Stomach (tissue), 9 donors: Measurements from ENCODE around the gene EFCAB14. TPM values are rescaled to one million over a fixed set of nuclear protein-coding genes. Genes with fewer than 3 reads are reported as not detected.

Source experiments
- DNase-seq, 2 donors: peaks; one replicate each; pipeline versions ENCODE4 v3.0.0 to v3.0.0-alpha.2; 2013 to 2019
- H3K27ac ChIP-seq, 5 donors: fragments of 200-600 bp in 4 of 5; sonication (generic) in 4 of 5; one replicate each; pipeline ENCODE4 v1.5.1; 2013 to 2019; ENCODE audit warnings: mild to moderate bottlenecking in 1 of 5, moderate library complexity in 1 of 5
- H3K27me3 ChIP-seq, 3 donors: fragments of 200-600 bp; sonication (generic); one replicate each; pipeline ENCODE4 v1.5.1; 2017 to 2019; ENCODE audit warnings: mixed run types in 1 of 3
- H3K36me3 ChIP-seq, 4 donors: fragments of 200-600 bp; sonication (generic); 1 replicate in 3 of 4; 2 replicates in 1 of 4; pipeline ENCODE4 v1.5.1; 2016 to 2019
- H3K4me1 ChIP-seq, 4 donors: fragments of 200-600 bp; sonication (generic); one replicate each; pipeline ENCODE4 v1.5.1; 2016 to 2019
- H3K4me3 ChIP-seq, 4 donors: fragments of 200-600 bp; sonication (generic) in 3 of 4; one replicate each; pipeline ENCODE4 v1.5.1; 2016 to 2019; ENCODE audit warnings: mild to moderate bottlenecking in 1 of 4
- H3K9me3 ChIP-seq, 4 donors: fragments of 200-600 bp; sonication (generic); one replicate each; pipeline ENCODE4 v1.5.1; 2016 to 2019
- EP300 ChIP-seq: sonication (generic); formaldehyde crosslinking; IDR thresholded peaks from one replicate; pipeline ENCODE4 v1.6.1; 2017; ENCODE audit warnings: antibody characterized with exemption
- POLR2A ChIP-seq, 4 donors: fragments of 450-650 bp; IDR thresholded peaks; one replicate each; pipeline ENCODE4 v1.6.1; 2016; ENCODE audit warnings: antibody characterized with exemption in 4 of 4, control low read depth in 2 of 4, mild to moderate bottlenecking in 1 of 4, moderate library complexity in 1 of 4
- POLR2AphosphoS5 ChIP-seq, 3 donors: sonication (generic); formaldehyde crosslinking; IDR thresholded peaks; one replicate each; pipeline ENCODE4 v1.6.1; 2016; ENCODE audit warnings: antibody characterized with exemption in 3 of 3
- WGBS, 5 donors: extraction: QIAGEN DNeasy Blood & Tissue Kit in 3 of 5; methylation state at CpG; one replicate each; pipeline versions ENCODE4 v1.1.5 to v1.1.7; 2013 to 2018; 5-methylcytosine and 5-hydroxymethylcytosine counted together
- intact Hi-C: fragments of 100-400 bp; cut with DNase I; formaldehyde crosslinking; loops from one replicate; pipeline ENCODE4 v1.15.1; 2023; ENCODE audit warnings: low total_unique reads
- polyA plus RNA-seq, 3 donors: library from polyadenylated mRNA; stranded (reverse); fragments of 200-250 nt; gene quantifications; one replicate each; pipeline ENCODE4 v1.2.3, GENCODE V29; 2013
- total RNA-seq, 5 donors: library from RNA; depleted of rRNA; stranded (reverse); fragments of >200 nt; gene quantifications; one replicate each; pipeline versions ENCODE4 v1.1.0 to v1.2.3, GENCODE V29; 2014 to 2016
- TF ChIP-seq, protein P1 (sequence below), 7 experiments: fragments of 450-650 bp in 4 of 7; fragments of 200-600 bp in 3 of 7; sonication (generic) in 3 of 7; IDR thresholded peaks; one replicate each; pipeline ENCODE4 v1.5.1; 2016 to 2019; ENCODE audit warnings: antibody characterized with exemption in 7 of 7, control low read depth in 2 of 7, mild to moderate bottlenecking in 1 of 7
- donor health status: healthy with polysubstance abuse.
- donor health status: Bipolar disorder and iron deficiency.
- donor health status: healthy.

The EFCAB14 gene
- total and polyA plus RNA-seq, 8 donors = 19.6 to 164 (median 53.8) TPM

DNA sequence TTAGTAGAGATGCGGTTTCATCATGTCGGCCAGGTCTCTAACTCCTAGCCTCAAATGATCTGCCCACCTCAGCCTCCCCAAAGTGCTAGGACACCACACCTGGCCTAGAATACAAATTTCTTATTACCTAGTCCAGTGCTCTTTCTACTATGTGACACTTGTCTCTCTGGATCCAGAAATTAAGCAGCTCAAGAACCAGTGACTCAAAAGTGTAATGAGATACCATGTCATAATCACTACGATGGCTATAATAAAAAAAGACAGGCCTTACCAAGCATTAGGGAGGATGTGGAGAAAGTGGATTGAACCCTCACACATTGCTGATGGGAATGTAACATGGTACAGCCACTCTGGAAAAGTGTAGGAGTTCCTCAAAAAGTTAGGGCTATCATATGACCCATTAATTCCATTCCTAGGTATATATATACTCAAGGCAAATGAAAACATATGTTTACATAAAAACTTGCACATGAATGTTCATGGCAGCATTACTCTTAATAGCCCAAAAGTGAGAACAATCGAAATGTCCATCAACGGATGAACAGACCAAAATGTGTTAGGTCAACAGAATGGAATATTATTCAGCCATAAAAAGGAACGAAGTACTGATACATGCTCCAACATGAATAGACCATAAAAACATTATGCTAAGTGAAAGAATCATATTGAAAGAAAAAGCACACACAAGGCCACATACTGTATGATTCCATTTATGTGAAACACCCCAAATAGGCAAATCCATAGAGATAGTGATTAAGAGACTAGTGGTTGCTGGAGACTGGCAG is 38.9 kb downstream of the EFCAB14 start:
- DNase-seq = no peak
- Histone ChIP-seq H3K4me3 (no peak overlapping the region), H3K4me1 (peaks cover 0 to 28% (median 16%) of the 10 kb centered on the region in 4 donors), H3K9me3 (no peaks in the 10 kb centered on the region), H3K27ac (no peak overlapping the region), H3K27me3 (no peaks in the 10 kb centered on the region), H3K36me3 (peaks cover 55 to 99% (median 98%) of the 10 kb centered on the region in 4 donors)
- intact Hi-C loops = no loop called here
- 96 to 98% (median 97%) methylated on average over 6 of the region's 6 CpGs for WGBS, 5 donors
- TF ChIP-seq POLR2A (IDR thresholded peaks at IDR 0.05) (no peak), EP300 (no peak), POLR2AphosphoS5 (IDR thresholded peaks at IDR 0.05) (no peak)
- TF ChIP-seq, protein P1, sequence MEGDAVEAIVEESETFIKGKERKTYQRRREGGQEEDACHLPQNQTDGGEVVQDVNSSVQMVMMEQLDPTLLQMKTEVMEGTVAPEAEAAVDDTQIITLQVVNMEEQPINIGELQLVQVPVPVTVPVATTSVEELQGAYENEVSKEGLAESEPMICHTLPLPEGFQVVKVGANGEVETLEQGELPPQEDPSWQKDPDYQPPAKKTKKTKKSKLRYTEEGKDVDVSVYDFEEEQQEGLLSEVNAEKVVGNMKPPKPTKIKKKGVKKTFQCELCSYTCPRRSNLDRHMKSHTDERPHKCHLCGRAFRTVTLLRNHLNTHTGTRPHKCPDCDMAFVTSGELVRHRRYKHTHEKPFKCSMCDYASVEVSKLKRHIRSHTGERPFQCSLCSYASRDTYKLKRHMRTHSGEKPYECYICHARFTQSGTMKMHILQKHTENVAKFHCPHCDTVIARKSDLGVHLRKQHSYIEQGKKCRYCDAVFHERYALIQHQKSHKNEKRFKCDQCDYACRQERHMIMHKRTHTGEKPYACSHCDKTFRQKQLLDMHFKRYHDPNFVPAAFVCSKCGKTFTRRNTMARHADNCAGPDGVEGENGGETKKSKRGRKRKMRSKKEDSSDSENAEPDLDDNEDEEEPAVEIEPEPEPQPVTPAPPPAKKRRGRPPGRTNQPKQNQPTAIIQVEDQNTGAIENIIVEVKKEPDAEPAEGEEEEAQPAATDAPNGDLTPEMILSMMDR (IDR thresholded peaks at IDR 0.05) = no peak

DNA sequence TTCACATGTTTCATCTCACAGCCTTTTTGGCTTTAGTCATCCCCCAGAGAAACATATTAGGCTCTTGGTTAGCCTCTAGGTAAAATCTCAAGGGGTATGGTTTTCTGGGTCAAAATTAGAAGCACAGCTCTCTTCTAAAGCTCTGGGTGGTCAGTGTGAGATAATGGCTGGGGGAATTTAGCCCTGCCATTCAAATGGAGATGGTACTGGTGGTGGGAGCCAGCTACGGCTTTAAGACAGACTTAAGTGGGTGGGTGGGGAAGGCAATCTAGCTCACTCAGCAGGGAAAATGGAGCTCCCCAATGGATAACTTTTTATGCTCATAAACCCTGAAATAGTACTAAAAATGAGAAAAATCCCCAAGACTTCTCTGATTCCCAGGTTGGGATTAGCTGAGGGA is 41.6 kb downstream of the EFCAB14 start:
- H3K4me3 ChIP-seq = no peak overlapping the region
- H3K36me3 ChIP-seq = peaks cover 37 to 99% (median 91%) of the 10 kb centered on the region in 4 donors
- intact Hi-C loops = no loop called here
- 95 to 100% (median 96%) methylated on average over 1 of the region's 1 CpG for WGBS, 5 donors
- H3K27me3 ChIP-seq = no peaks in the 10 kb centered on the region
- H3K27ac ChIP-seq = peak overlapping the region in 2 of 5 donors; percentile 5 to 48
- TF ChIP-seq, protein P1 (IDR thresholded peaks at IDR 0.05) = no peak
- TF ChIP-seq POLR2AphosphoS5 (IDR thresholded peaks at IDR 0.05) (no peak), POLR2A (IDR thresholded peaks at IDR 0.05) (no peak), EP300 (no peak)
- no peaks in the 10 kb centered on the region for H3K9me3 ChIP-seq
- peaks cover 0 to 19% (median 11%) of the 10 kb centered on the region in 4 donors for H3K4me1 ChIP-seq
- DNase-seq = no peak

DNA sequence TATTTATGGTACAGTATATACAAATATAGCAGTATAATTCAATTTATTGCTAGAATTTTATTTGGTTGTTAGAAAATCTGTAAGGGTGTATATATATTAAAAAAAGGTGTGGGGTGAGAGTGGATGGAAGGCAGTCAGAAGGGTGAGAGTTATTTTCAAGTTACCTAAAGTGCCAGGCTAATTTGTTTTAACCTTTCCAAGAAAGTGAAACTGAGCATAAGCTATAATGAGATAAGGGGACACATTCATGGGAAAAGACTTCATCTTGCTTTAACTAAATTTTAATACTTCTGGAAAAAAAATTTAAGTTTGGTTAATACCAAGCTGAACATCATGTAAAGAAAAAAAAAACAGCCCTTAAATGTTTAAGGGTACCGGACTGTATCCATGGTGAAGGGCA is 42.4 kb downstream of the EFCAB14 start:
- Histone ChIP-seq H3K36me3 (peaks cover 31 to 92% (median 84%) of the 10 kb centered on the region in 4 donors), H3K27me3 (no peaks in the 10 kb centered on the region), H3K4me1 (peaks cover 0 to 11% (median 5%) of the 10 kb centered on the region in 4 donors), H3K4me3 (no peak overlapping the region), H3K9me3 (no peaks in the 10 kb centered on the region), H3K27ac (peak overlapping the region in 2 of 5 donors; percentile 5 to 48)
- intact Hi-C loops = no loop called here
- TF ChIP-seq POLR2AphosphoS5 (IDR thresholded peaks at IDR 0.05) (no peak), POLR2A (IDR thresholded peaks at IDR 0.05) (no peak), EP300 (no peak)
- TF ChIP-seq, protein P1 (IDR thresholded peaks at IDR 0.05) = no peak
- no peak for DNase-seq
- WGBS, 5 donors = 91 to 100% (median 96%) methylated on average over 1 of the region's 1 CpG

DNA sequence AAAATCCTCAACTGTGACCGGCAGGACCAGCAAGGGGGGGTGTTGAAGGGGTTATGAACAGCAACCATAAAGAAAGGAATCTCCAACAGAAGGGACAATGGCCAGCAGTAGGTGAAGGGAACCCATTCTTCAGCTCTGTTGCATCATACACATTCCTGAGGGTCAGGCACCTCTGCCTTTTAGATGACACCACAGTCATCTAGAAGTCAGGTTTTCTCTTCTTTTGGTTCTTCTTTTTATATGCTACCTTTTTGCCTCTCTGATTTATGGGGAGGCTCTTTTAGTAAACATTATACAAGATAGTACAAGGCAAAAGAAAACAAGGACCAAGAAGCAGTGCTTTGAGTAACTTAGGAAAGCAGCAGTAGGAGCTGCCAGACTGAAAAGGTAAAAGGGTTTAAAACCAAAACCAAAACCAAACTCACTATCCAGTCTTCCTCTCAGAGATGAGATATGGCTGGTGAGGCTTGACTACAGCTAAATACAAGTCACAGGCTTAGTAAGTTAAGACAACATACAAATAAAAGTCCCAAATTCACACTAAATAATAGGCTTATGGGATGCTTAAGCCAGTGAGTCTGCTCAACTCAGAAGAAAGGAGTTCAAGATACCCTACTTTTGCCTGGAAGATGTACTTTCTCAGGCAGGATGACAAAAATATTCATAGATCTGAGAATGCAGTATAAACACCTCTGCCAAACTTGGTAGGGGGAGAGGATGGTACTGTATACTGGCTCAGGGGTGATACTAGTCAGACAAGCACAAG is 43.2 kb downstream of the EFCAB14 start:
- Histone ChIP-seq H3K4me1 (peaks cover 0 to 10% (median 2%) of the 10 kb centered on the region in 4 donors), H3K27me3 (no peaks in the 10 kb centered on the region), H3K27ac (peak overlapping the region in 3 of 5 donors; percentile 9 to 48 (median 15)), H3K36me3 (peaks cover 31 to 84% (median 76%) of the 10 kb centered on the region in 4 donors), H3K9me3 (no peaks in the 10 kb centered on the region), H3K4me3 (no peak overlapping the region)
- TF ChIP-seq POLR2A (IDR thresholded peaks at IDR 0.05) (no peak), EP300 (no peak), POLR2AphosphoS5 (IDR thresholded peaks at IDR 0.05) (no peak)
- TF ChIP-seq, protein P1 (IDR thresholded peaks at IDR 0.05) = no peak
- intact Hi-C loops = no loop called here
- DNase-seq = no peak
- 95 to 100% (median 97%) methylated on average over 1 of the region's 1 CpG for WGBS, 5 donors
